HL-60/S4 treated with retinoic acid at 250 ng/mL for 4 days and 3 days (cell line): ENCODE data around the gene NCOA7.
"Not testable (repeated sequence)": the region's sequence is repeated elsewhere in the genome, so short reads cannot be mapped to it uniquely, and the experiment has no call there.

Experiments used
- in situ Hi-C: fragments of 300-500 bp; cut with MboI; formaldehyde crosslinking; loops from 2 replicates; pipeline ENCODE4 v1.7.0; 2022; ENCODE audit warnings: low sequenced_read_pairs

Gene NCOA7

GRCh38 chr6:125831659-125832058 is 40.9 kb downstream of the NCOA7 start:
- in situ Hi-C loops: no loop called here

GRCh38 chr6:125832391-125833117 is 41.8 kb downstream of the NCOA7 start:
- in situ Hi-C loops: no loop called here

- in situ Hi-C loops: no loop called here
Observed at GRCh38 chr6:125834348-125834747, 43.6 kb downstream of the NCOA7 start.

GRCh38 chr6:125835221-125835744 is 44.5 kb downstream of the NCOA7 start:
- in situ Hi-C loops: no loop called here

GRCh38 chr6:125836466-125836865 is 45.7 kb downstream of the NCOA7 start:
- in situ Hi-C loops: no loop called here

GRCh38 chr6:125839471-125839870 is 48.7 kb downstream of the NCOA7 start:
- in situ Hi-C loops: no loop called here

GRCh38 chr6:125839879-125840278 is 49.1 kb downstream of the NCOA7 start:
- in situ Hi-C loops: no loop called here

GRCh38 chr6:125841356-125842090 is 50.8 kb downstream of the NCOA7 start:
- in situ Hi-C loops: no loop called here

GRCh38 chr6:125842091-125842626 is 51.4 kb downstream of the NCOA7 start:
- in situ Hi-C loops: no loop called here

GRCh38 chr6:125843593-125843992 is 52.8 kb downstream of the NCOA7 start:
- in situ Hi-C loops: no loop called here

- in situ Hi-C loops: no loop called here
Observed at GRCh38 chr6:125844989-125845388, 54.2 kb downstream of the NCOA7 start.

- in situ Hi-C loops: no loop called here
Observed at GRCh38 chr6:125846292-125847024, 55.7 kb downstream of the NCOA7 start.

GRCh38 chr6:125848286-125848685 is 57.5 kb downstream of the NCOA7 start:
- in situ Hi-C loops: not testable (repeated sequence)

GRCh38 chr6:125850361-125850760 is 59.6 kb downstream of the NCOA7 start:
- in situ Hi-C loops: no loop called here

- in situ Hi-C loops: no loop called here
Observed at GRCh38 chr6:125852587-125852986, 61.8 kb downstream of the NCOA7 start.

- in situ Hi-C loops: no loop called here
Observed at GRCh38 chr6:125853168-125853567, 62.4 kb downstream of the NCOA7 start.

- in situ Hi-C loops: no loop called here
Observed at GRCh38 chr6:125853756-125854155, 63.0 kb downstream of the NCOA7 start.

- in situ Hi-C loops: no loop called here
Observed at GRCh38 chr6:125854355-125854754, 63.6 kb downstream of the NCOA7 start.

- in situ Hi-C loops: no loop called here
Observed at GRCh38 chr6:125855783-125856182, 65.0 kb downstream of the NCOA7 start.

- in situ Hi-C loops: no loop called here
Observed at GRCh38 chr6:125857846-125858245, 67.1 kb downstream of the NCOA7 start.
